ENCODE measurements around the gene PIK3R1. TPM values are rescaled to one million over a fixed set of nuclear protein-coding genes. Genes with fewer than 3 reads are reported as not detected.

The PIK3R1 gene
- polyA plus RNA-seq, 1 donor: 61.7 TPM

DNA sequence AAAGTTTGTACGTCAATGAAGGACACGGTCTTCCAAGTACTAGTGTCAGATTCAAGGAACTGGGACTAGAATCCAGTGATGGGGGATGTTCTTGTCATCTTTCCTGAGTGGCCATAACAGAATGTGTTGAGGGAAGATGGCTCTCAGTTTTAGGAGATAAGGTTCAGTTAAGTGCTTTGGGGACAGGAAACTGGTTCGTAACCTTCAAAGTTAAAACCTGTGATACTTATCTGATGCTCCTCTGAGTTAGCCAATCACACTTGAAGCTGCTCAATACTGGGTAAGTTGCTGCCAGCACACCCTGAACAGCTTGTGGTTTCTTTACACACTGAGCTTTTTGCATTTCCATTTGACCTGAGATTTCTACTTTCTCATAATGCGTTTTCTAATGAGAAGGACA, 64.4 kb downstream of the PIK3R1 start:
- Histone ChIP-seq H3K36me3 (ENCODE audit: control insufficient read depth, insufficient read depth, low read length) (peaks cover 78% of the 10 kb centered on the region), H3K4me3 (ENCODE audit: low read length) (no peak overlapping the region), H3K9me3 (ENCODE audit: control insufficient read depth, low read depth, low read length) (no peaks in the 10 kb centered on the region), H3K4me1 (ENCODE audit: control insufficient read depth, insufficient read depth, low read length) (peaks cover 10% of the 10 kb centered on the region), H3K27ac (ENCODE audit: low read length) (no peak overlapping the region), H3K27me3 (ENCODE audit: control insufficient read depth, insufficient read depth, low read length) (no peaks in the 10 kb centered on the region)
- DNase-seq: no peak
- no CpG with 5 or more reads among the region's 4 CpGs for WGBS (ENCODE audit: insufficient coverage, low lambda C conversion rate)

DNA sequence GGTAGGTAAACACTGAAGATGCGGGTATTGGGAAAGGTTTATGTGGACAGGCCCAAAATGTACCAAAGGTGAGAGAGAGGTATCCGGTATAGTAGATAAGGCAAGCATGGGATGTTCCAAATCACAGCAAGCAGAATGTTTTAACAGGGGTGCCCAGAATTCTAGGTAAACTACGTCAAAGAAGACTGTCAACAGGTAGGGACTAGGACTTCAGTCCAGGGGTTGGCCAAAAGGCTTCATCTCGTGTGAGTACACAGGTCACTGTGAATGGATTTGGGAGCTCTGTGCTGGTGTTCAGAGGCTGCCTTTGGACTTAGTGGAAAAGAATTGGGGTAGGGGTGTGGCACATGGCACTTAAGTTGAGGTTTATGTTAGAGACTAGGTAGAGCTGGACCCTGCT, 66.4 kb downstream of the PIK3R1 start:
- Histone ChIP-seq H3K27ac (ENCODE audit: low read length) (no peak overlapping the region), H3K9me3 (ENCODE audit: control insufficient read depth, low read depth, low read length) (no peaks in the 10 kb centered on the region), H3K36me3 (ENCODE audit: control insufficient read depth, insufficient read depth, low read length) (peaks cover 62% of the 10 kb centered on the region), H3K27me3 (ENCODE audit: control insufficient read depth, insufficient read depth, low read length) (no peaks in the 10 kb centered on the region), H3K4me1 (ENCODE audit: control insufficient read depth, insufficient read depth, low read length) (peaks cover 28% of the 10 kb centered on the region), H3K4me3 (ENCODE audit: low read length) (no peak overlapping the region)
- 100% methylated on average over 1 of the region's 4 CpGs for WGBS (ENCODE audit: insufficient coverage, low lambda C conversion rate)
- no peak for DNase-seq

DNA sequence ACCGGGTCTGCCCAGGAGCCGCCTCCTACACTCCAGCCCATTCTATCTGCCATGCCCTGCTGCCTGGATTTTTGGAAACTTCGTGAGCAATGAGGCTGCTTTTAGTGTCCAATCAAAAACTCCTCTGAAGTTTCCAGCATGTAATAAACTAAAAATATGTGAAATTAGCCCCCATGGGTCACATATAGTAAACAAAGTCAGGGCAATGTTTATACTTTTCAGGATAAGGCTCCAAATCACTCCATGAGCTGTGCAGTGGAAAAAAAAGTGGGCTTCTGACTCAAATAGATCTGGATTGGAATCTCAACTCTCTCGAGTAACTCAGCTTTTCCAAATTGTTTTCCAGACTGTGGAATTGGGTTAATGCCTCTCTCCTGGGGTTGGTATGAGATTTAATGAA, 68.2 kb downstream of the PIK3R1 start:
- no peaks in the 10 kb centered on the region for H3K27me3 ChIP-seq (ENCODE audit: control insufficient read depth, insufficient read depth, low read length)
- no peak for DNase-seq
- WGBS (ENCODE audit: insufficient coverage, low lambda C conversion rate): no CpG with 5 or more reads among the region's 4 CpGs
- H3K4me1 ChIP-seq (ENCODE audit: control insufficient read depth, insufficient read depth, low read length): peaks cover 40% of the 10 kb centered on the region
- peaks cover 50% of the 10 kb centered on the region for H3K36me3 ChIP-seq (ENCODE audit: control insufficient read depth, insufficient read depth, low read length)
- no peak overlapping the region for H3K4me3 ChIP-seq (ENCODE audit: low read length)
- H3K27ac ChIP-seq (ENCODE audit: low read length): no peak overlapping the region
- H3K9me3 ChIP-seq (ENCODE audit: control insufficient read depth, low read depth, low read length): no peaks in the 10 kb centered on the region

- peak; percentile 66 to 84 for DNase-seq
- H3K36me3 ChIP-seq (ENCODE audit: control insufficient read depth, insufficient read depth, low read length): peaks cover 36% of the 10 kb centered on the region
- no peaks in the 10 kb centered on the region for H3K9me3 ChIP-seq (ENCODE audit: control insufficient read depth, low read depth, low read length)
- peak overlapping the region; percentile 77 for H3K27ac ChIP-seq (ENCODE audit: low read length)
- WGBS (ENCODE audit: insufficient coverage, low lambda C conversion rate): 47% methylated on average over 2 of the region's 3 CpGs
- H3K4me3 ChIP-seq (ENCODE audit: low read length): no peak overlapping the region
- no peaks in the 10 kb centered on the region for H3K27me3 ChIP-seq (ENCODE audit: control insufficient read depth, insufficient read depth, low read length)
- H3K4me1 ChIP-seq (ENCODE audit: control insufficient read depth, insufficient read depth, low read length): peaks cover 52% of the 10 kb centered on the region
Observed at GRCh38 chr5:68285075-68285840, 69.7 kb downstream of the PIK3R1 start.

- Histone ChIP-seq H3K27ac (ENCODE audit: low read length) (peak overlapping the region; percentile 77), H3K27me3 (ENCODE audit: control insufficient read depth, insufficient read depth, low read length) (no peaks in the 10 kb centered on the region), H3K4me1 (ENCODE audit: control insufficient read depth, insufficient read depth, low read length) (peaks cover 52% of the 10 kb centered on the region), H3K36me3 (ENCODE audit: control insufficient read depth, insufficient read depth, low read length) (peaks cover 29% of the 10 kb centered on the region), H3K4me3 (ENCODE audit: low read length) (no peak overlapping the region), H3K9me3 (ENCODE audit: control insufficient read depth, low read depth, low read length) (no peaks in the 10 kb centered on the region)
- no CpG with 5 or more reads among the region's 4 CpGs for WGBS (ENCODE audit: insufficient coverage, low lambda C conversion rate)
- DNase-seq: peak in 1 of 2 donors; percentile 61
Observed at GRCh38 chr5:68285851-68286611, 70.5 kb downstream of the PIK3R1 start.

GRCh38 chr5:68286612-68286912, 71.0 kb downstream of the PIK3R1 start:
- H3K27me3 ChIP-seq (ENCODE audit: control insufficient read depth, insufficient read depth, low read length): no peaks in the 10 kb centered on the region
- no peaks in the 10 kb centered on the region for H3K9me3 ChIP-seq (ENCODE audit: control insufficient read depth, low read depth, low read length)
- H3K27ac ChIP-seq (ENCODE audit: low read length): no peak overlapping the region
- H3K4me3 ChIP-seq (ENCODE audit: low read length): no peak overlapping the region
- peaks cover 52% of the 10 kb centered on the region for H3K4me1 ChIP-seq (ENCODE audit: control insufficient read depth, insufficient read depth, low read length)
- 50% methylated on average over 1 of the region's 1 CpG for WGBS (ENCODE audit: insufficient coverage, low lambda C conversion rate)
- DNase-seq: no peak
- peaks cover 25% of the 10 kb centered on the region for H3K36me3 ChIP-seq (ENCODE audit: control insufficient read depth, insufficient read depth, low read length)

- peaks cover 52% of the 10 kb centered on the region for H3K4me1 ChIP-seq (ENCODE audit: control insufficient read depth, insufficient read depth, low read length)
- peak overlapping the region; percentile 53 for H3K4me3 ChIP-seq (ENCODE audit: low read length)
- H3K36me3 ChIP-seq (ENCODE audit: control insufficient read depth, insufficient read depth, low read length): peaks cover 18% of the 10 kb centered on the region
- H3K27me3 ChIP-seq (ENCODE audit: control insufficient read depth, insufficient read depth, low read length): no peaks in the 10 kb centered on the region
- H3K9me3 ChIP-seq (ENCODE audit: control insufficient read depth, low read depth, low read length): no peaks in the 10 kb centered on the region
- no CpG with 5 or more reads among the region's 8 CpGs for WGBS (ENCODE audit: insufficient coverage, low lambda C conversion rate)
- peak overlapping the region; percentile 90 for H3K27ac ChIP-seq (ENCODE audit: low read length)
- no peak for DNase-seq
Observed at GRCh38 chr5:68287631-68287975, 72.0 kb downstream of the PIK3R1 start.

GRCh38 chr5:68287976-68288706, 72.6 kb downstream of the PIK3R1 start:
- H3K4me1 ChIP-seq (ENCODE audit: control insufficient read depth, insufficient read depth, low read length): peaks cover 52% of the 10 kb centered on the region
- H3K36me3 ChIP-seq (ENCODE audit: control insufficient read depth, insufficient read depth, low read length): peaks cover 18% of the 10 kb centered on the region
- no CpG with 5 or more reads among the region's 45 CpGs for WGBS (ENCODE audit: insufficient coverage, low lambda C conversion rate)
- DNase-seq: peak; percentile 64 to 85
- peak overlapping the region; percentile 90 for H3K27ac ChIP-seq (ENCODE audit: low read length)
- H3K9me3 ChIP-seq (ENCODE audit: control insufficient read depth, low read depth, low read length): no peaks in the 10 kb centered on the region
- no peaks in the 10 kb centered on the region for H3K27me3 ChIP-seq (ENCODE audit: control insufficient read depth, insufficient read depth, low read length)
- H3K4me3 ChIP-seq (ENCODE audit: low read length): peak overlapping the region; percentile 53

GRCh38 chr5:68288707-68289134, 73.2 kb downstream of the PIK3R1 start:
- peak overlapping the region; percentile 53 for H3K4me3 ChIP-seq (ENCODE audit: low read length)
- no peaks in the 10 kb centered on the region for H3K27me3 ChIP-seq (ENCODE audit: control insufficient read depth, insufficient read depth, low read length)
- peak; percentile 26 to 73 for DNase-seq
- WGBS (ENCODE audit: insufficient coverage, low lambda C conversion rate): no CpG with 5 or more reads among the region's 10 CpGs
- no peaks in the 10 kb centered on the region for H3K9me3 ChIP-seq (ENCODE audit: control insufficient read depth, low read depth, low read length)
- peaks cover 15% of the 10 kb centered on the region for H3K36me3 ChIP-seq (ENCODE audit: control insufficient read depth, insufficient read depth, low read length)
- H3K4me1 ChIP-seq (ENCODE audit: control insufficient read depth, insufficient read depth, low read length): peaks cover 52% of the 10 kb centered on the region
- H3K27ac ChIP-seq (ENCODE audit: low read length): peak overlapping the region; percentile 90

GRCh38 chr5:68289498-68289897, 73.9 kb downstream of the PIK3R1 start:
- 25% methylated on average over 1 of the region's 4 CpGs for WGBS (ENCODE audit: insufficient coverage, low lambda C conversion rate)
- H3K9me3 ChIP-seq (ENCODE audit: control insufficient read depth, low read depth, low read length): no peaks in the 10 kb centered on the region
- peak overlapping the region; percentile 53 for H3K4me3 ChIP-seq (ENCODE audit: low read length)
- H3K27me3 ChIP-seq (ENCODE audit: control insufficient read depth, insufficient read depth, low read length): no peaks in the 10 kb centered on the region
- H3K27ac ChIP-seq (ENCODE audit: low read length): peak overlapping the region; percentile 90
- peaks cover 46% of the 10 kb centered on the region for H3K4me1 ChIP-seq (ENCODE audit: control insufficient read depth, insufficient read depth, low read length)
- no peak for DNase-seq
- H3K36me3 ChIP-seq (ENCODE audit: control insufficient read depth, insufficient read depth, low read length): peaks cover 17% of the 10 kb centered on the region
